HG02763 (cell line): ENCODE data around the gene NFIL3.
"Not testable (repeated sequence)": the region's sequence is repeated elsewhere in the genome, so short reads cannot be mapped to it uniquely, and the experiment has no call there.

Source experiments
- ATAC-seq: cut with Tn5 transposase; IDR thresholded peaks from one replicate; pipeline ENCODE4 v1.9.1; 2021; ENCODE audit warnings: mild to moderate bottlenecking, moderate library complexity; ENCODE audit not compliant: unreplicated experiment

The NFIL3 gene

DNA sequence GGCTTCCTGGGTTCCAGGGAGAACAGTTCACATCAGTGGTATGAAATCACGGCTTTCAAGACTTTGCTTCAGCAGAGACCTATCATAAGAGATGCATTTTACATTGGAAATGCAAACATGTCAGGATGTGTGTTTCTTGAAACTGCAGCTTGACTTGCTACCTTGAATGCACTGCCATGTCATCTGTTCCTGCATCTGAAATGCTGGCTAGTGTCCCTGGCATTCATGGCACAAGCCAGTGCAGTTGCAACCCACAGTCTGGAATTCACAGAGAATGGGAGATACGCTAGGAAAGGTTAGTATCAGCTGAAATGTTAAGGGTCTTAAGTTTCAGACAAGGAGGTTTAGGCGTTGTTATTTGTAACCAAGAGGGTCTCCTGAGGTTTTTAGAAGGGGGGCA, 24.7 kb downstream of the NFIL3 start:
- no peak for ATAC-seq

DNA sequence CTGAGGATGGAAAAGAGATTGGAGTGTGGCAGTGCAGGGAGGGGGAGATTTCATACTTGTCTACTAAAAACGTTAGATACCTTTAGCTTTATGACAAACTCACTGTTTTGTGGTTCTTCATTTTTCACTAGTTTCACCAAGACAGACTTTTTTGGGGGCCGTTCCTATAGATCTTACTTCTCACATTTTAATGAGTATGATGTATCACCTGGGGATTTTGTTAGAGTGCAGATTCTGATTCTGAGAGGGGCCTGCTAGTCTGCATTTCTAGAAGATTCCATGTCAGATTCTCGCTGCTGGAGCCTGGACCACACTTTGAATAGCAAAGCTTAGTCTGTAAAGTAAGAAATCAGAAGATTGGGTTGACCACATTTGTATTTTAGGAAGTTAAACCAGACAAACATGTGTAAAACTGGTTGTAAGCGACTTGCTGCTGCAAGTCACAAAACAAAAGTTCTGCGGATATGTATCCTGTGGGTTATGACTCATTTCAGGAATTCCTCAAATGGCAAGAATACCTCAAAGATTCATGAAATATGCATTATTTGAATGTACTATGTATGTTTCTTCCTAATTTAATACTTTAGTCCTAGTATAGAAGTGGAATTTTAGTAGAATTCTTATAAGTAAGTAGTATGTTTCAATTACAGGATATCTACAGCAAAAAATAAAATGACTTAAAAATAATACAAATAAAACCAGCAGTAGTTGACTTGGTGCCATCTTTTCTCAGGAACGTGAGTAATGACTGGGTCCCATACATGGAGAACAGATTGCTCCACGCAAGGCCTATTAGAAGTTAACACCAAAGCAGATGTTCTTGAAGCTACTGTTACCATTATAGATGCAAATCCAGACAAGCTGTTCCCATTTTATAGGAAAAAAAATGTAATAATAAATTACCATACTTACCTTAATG, 27.8 kb downstream of the NFIL3 start:
- ATAC-seq: no peak

DNA sequence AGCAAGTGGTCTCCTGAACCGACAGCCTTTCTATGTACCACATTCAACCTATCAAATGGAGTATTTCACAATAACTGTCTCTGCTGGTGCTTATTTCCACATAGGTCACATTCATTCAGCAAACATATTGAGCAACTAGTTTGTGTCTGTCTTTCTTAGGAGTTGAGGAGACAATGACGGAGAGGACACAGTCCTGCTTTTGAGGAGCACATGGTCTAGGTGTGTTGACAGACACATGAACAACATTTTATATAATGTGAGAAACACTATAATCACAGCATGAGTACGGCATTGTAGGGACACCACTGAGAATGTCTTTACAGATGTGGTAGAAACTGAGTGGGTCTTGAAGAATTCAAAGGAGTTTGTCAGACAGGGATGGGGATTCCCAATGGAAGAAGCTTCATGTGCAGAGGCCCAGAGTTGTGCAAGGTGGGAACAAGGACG, 28.5 kb downstream of the NFIL3 start:
- no peak for ATAC-seq

DNA sequence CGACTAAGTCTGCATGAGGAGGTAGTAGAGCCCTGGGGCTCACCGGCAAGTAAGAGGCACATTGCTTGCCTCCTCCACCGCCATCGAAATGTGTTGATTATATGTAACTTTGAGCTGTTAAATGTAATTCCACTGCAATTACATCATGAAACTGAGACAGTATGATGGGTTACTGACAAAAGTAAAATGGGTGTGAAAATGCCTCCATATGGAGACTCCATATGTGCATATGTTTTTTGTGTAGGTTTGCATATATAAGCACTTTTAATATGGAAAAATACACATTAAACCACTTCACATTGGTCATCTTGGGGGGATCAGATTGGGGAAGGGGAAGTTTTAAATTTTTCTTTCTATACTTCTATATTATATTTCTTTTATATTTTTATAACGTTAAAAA, 29.8 kb downstream of the NFIL3 start:
- ATAC-seq: no peak

DNA sequence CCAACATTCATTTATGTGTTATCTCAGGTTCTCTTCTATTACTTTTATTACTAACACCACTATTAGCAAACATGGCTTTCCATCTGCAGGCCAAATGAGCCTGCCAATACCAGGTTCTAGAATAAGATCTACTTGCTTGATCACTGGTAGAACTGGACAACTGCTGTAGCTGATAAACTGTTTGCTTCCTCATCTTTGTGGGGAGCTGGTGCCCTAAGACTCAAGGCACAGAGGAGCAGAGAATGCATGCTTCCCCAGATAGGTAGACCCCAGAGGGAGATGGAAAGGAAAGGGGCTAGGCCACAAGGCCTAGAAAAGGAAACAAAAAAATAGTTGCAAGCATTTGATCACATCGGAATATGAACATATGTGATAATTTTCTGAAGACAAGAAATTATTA, 31.2 kb downstream of the NFIL3 start:
- ATAC-seq: no peak

DNA sequence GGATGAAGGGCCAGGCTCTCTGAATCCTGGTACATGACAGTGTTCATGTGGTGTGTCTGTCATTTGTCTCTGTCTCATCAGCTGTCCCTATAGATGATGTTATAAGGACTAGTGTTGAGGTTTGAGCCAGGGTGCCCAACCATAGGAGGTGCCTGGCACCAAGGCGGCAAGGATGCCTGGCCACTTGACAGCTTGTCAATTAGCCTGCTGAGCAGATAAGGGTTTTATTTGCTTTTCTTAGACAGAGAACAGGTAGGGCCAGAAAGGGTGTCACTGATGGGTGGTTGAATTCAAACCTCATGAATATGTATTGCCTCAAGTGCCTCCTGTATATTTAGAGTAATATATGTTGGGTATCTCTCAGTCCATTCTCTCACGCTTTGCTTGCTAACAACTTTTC, 31.8 kb downstream of the NFIL3 start:
- ATAC-seq: no peak

DNA sequence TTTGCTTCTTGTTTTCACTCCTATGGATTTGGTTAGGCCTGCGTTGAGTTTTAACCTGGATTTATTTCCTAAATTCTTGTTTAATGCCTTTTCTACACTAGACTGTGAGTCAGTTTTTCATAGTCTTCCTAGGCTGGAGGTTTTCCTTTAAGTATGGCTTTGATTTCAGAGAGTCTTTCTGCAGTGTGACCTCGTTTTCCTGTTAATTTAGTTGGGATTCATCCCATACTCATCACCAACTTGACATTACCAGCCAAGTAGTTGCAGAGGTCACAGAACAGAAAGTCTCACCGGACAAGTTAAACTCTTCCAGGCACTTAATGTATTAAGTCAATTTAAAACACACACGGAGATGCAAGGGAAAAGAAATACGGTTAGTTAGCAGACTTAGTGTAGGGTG, 32.2 kb downstream of the NFIL3 start:
- no peak for ATAC-seq

DNA sequence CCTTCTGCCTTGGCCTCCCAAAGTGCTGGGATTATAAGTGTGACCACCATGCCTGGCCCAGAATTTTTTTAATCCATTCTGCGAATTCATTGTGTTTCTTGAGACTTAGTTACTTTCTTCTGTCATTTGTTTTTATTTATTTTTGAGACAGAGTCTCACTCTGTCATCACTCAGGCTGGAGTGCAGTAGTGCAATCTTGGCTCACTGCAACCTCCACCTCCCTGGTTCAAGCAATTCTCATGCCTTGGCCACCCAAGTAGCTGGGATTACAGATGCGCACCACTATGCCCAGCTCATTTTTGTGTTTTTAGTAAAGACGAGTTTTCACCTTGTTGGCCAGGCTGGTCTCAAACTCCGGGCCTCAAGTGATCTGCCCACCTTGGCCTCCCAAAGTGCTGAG, 33.9 kb downstream of the NFIL3 start:
- not testable (repeated sequence) for ATAC-seq

DNA sequence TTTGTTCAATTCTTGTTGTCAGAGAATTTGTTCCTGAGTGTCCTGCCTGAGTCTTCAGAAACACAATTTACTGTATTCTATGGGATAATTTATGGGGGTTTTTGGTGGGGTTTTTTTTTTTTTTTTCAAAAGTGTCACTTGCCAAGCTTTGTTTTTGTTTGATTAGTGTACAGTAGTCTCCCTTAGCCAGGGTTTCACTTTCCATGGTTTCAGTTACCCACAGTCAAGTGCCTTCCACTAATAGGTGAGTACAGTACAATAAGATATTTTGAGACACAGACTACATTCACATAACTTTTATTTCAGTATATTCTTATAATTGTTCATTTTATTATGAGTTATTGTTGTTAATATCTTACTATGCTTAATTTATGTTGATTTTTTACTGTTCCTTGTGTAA, 36.9 kb downstream of the NFIL3 start:
- ATAC-seq: no peak

DNA sequence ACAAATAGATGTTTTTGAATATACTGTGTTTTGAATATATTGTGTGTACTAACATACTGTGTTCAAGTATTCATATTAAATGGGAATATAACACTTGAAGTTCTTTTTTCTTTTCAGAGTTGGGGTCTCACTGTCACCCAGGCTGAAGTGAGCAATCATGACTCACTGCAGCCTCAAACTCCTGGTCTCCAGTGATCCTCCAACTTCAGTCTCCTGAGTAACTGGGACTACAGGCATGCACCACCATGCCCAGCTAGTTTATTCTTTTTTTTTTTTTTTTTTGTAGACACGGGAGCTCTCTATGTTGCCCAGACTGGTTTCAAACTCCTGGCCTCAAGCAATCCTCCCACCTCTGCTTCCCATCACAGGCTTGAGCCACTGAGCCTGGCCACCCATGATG, 38.7 kb downstream of the NFIL3 start:
- no peak for ATAC-seq

DNA sequence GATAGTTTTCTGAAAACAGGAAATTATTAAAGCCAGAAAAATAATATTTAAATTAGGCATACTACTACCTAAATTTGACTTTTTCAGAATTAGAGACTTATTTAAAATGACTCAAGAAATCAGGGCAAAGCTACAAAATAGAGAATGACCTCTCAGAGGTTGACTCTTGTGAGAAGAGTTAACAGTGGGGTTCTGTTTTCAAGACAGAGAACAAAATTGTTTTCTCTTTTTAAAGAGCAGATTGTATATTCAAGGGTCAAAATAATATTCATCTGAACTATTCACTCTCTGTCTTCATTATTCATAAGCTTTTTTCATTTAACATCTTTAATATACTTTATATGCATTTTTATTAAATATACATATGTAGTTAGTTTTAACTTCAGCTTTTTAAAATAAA, 40.1 kb downstream of the NFIL3 start:
- ATAC-seq: no peak

DNA sequence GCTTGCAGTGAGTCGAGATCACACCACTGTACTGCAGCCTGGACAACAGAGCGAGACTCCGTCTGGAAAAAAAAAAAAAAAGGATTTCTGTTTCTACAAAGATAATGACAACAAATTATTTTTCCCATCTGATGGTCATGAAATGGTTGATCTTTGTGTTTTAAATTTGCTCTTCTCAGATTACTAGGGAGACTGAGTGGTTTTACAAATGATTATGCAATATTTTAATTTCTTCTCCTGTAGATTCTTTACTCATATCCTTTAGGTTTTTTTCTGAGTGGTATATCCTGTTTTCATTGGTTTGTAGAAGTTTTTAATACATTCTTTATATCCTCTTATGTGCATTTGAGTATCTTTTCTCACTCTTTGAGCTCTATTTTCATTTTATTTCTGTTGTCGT, 41.3 kb downstream of the NFIL3 start:
- ATAC-seq: no peak

DNA sequence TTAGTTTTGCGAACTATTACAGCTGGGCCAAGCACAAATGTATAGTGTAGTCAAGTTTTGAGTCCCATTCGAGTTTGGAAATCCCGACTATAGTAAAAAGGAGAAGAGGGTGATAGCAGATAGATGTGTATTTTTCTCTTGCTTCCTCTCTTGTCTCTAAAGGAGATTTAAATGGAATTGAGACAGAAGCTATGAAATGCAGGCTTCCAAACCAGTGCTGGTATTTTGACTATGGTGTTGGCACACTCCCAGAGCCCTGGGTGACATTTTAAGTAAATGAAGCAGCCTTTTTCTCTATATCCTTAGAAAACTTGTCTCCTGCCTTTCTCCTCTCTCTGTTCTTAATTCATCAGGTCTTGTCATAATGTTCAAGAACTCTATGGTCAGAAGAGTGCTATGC, 44.2 kb downstream of the NFIL3 start:
- ATAC-seq: no peak

DNA sequence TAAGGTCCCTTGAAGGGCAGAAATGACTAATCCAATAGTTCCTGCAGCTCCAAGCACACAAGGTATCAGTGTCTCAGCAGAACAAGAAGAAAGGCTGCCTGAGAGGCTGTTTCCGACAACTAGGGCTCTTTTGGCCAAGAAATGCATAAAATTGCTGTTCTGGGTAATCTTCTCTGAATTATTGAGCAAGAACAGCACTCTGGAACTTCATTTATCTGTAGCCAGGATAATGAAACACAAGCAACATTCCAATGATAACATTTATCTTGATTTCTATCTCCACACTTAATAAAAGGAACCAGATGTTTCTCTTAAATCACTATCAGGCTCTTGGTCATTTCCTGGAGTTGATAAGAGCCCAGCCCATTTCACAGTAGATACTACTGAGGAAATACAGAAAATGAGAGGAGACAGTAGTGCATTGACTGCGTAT, 44.9 kb downstream of the NFIL3 start:
- no peak for ATAC-seq

DNA sequence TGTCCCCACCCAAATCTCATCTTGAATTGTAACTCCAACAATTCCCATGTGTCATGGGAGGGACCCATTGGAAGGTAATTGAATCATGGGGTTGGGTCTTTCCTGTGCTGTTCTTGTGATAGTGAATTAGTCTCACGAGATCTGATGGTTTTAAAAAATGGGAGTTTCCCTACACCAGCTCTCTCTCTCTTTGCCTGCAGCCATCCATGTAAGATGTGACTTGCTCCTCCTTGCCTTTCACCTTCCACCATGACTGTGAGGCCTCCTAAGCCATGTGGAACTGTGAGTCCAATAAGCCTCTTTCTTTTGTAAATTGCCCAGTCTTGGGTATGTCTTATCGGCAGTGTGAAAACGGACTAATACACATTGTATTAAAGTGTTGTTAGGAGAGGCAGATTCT, 45.6 kb downstream of the NFIL3 start:
- not testable (repeated sequence) for ATAC-seq

DNA sequence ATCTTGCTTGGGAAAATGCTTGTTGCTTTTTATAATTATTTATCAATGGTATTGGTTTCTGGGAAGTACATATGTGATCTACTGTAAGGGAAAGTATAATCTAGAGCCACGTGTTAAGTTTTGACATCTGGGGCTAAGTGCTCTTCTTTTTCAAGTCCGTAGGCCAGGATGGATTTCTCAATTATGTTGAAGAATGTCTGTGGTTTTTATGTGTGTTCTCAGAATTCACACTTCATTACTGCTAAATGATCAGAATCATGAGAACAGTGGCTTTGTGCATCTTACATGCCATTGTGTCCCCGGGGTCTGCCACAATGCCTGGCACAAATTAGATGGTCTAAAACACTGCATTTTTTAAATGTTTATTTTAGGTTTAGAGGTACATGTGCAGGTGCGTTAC, 47.4 kb downstream of the NFIL3 start:
- ATAC-seq: no peak

DNA sequence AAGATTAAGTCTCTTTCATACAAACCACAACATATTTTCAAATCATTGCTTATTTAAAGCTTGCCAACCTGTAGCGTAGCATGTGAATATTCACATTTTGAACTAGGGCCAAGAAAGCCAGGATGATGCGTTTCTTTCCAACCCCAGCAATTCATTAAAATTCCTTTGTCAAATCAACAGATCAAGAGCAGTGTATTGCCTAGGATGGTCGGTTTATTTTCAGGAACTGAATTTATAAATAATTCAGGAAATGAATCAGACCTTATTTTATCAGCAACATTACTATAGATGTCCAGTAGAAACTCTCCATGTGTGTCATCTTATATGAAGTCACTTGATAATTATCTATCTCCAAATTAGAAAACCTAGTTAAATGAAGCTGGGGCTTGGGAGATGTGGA, 48.7 kb downstream of the NFIL3 start:
- ATAC-seq: no peak

DNA sequence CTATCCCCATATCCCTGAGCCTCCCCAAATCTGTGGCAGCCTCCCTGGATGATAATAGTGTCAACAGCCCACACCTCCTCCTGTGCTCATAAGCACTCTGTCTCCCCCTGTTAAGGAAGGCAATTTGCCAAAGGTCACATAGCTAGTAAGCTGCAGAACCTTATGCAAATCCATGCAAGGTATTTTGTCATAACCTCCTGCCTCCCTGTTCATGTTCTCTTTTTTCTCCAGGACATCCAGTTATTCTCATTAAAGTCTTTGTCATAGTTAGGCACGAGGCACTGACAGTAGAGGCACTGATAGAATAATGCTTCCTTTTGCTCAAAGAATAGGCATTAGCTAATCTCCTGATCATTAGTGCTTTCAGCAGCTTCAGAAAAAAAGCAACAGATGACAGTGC, 51.7 kb downstream of the NFIL3 start:
- no peak for ATAC-seq

DNA sequence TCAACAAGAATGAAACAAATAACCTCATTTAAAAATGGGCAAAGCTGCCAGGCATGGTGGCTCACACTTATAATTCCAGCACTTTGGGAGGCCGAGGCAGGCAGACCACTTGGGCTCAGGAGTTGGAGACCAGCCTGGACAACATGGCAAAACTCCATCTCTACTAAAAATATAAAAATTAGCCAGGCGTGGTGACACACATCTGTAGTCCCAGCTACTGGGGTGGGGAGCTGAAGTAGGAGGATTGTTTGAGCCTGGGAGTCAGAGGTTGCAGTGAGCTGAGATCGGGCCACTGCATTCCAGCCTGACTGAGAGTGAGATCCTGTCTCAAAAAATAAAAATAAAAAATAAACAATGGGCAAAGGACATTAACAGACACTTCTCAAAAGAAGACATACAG, 53.6 kb downstream of the NFIL3 start:
- not testable (repeated sequence) for ATAC-seq

DNA sequence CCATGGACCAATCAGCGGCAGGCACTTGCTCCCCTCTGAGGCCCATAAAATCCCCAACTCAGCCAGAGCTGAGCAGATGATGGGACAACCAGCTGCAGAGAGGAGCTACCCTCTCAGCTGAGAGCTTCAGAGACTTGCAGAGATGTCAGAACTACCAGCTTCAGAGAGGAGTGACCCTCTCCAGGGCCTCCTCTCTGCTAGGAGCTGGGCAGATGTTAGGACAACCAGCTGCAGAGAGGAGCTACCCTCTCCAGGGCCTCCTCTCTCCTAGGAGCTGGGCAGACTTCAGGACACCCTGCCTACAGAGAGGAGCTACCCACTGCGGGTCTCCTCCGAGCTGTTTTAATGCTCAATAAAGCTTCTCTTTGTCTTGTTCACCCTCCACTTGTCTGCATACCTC, 58.9 kb downstream of the NFIL3 start:
- no peak for ATAC-seq

DNA sequence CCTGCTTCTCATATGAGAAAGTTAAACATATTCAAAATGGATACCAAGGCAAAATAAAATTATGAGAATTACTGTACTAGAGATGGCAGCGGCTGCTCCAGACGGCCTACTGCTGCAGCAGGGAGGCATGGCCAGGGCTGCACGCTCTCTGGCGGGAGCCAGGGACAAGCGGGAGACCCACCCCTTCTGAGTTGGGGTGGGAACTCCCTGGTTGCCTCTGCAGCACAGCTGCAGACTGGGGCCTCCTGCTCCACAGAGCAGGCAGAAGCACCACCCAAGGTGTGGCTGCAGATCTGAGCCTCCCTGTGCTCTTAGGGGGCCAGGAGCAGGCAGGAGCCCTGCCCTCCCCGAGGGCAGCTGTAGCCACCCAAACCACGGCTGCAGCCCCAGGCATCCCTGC, 59.6 kb downstream of the NFIL3 start:
- no peak for ATAC-seq

DNA sequence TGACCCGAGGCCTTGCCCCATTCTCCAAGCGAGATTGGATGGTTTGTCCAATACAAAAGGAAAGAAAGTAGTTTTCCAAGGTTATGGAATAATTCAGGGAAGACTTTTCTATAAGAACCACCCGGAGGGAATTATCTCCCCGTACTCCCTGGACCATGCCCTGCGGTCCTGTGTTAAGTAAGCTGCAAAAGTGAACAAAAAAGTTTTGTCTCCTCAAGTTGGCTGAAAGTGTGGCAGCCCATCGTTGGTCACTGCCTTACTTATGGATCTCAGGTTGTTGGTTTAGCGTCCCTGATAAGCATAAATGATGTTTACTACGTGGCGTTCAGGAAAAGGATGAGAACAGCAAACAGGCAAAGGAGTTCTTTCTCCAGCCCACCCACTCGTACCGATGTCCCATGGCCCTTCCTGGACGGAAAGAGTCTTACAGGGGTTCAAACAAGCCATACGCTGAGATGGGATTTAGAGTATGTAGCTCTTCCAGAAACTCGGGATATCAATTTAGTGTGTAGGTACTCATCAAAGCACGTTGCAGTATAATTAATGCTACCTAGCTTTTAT, 61.5 kb downstream of the NFIL3 start:
- peak; percentile 3 for ATAC-seq
